EH (cell line): Measurements from ENCODE around the gene PGS1.

Experiments
- DNase-seq: peaks from one replicate; pipeline ENCODE4 v3.0.0-alpha.2; 2015; ENCODE audit warnings: low read depth

The PGS1 gene

DNA sequence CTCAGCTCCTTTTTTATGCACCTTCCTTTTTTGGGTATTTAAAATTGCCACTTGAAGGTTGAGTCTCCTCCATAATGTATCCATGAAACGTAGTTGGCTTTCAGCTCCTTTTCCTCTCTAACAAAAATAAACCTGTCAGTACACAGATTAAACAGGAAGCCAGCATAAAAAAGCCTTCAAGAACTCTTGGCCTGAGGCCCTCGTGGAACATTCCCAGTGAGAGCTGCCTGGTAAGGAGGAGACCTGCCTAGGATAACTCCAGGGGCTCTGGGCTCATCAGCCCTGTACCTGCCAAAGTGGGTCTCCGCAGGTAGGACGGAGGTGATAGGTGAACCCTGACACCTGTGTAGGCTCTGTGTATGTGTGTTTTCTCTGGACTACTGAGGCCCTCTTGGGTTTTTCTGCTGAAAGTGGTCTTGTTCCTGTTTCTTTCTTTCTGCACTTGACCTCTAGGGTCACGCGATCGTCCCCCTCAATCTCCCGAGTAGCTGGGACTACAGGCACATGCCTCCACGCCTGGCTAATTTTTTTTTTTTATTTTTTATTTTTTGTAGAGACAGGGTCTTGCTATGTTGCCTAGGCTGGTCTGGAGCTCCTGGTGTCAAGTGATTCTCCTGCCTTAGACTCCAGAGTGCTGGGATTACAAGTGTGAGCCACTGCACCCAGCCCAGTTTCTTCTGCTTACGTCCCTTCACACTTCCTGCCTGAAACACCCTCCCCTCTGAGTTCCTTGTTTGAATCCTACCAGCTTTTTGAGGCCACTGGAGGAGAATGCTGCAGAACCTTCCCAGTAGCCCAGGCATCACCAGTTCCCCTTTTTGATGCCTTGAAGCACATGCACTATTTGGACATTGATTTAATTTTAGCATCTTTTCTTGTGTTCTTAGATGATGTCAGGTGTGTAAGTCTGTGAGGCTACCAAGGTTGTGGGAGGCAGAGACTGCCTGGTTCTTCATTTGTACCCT lies 9.8 kb downstream of the PGS1 start:
- peak; percentile 73 for DNase-seq

DNA sequence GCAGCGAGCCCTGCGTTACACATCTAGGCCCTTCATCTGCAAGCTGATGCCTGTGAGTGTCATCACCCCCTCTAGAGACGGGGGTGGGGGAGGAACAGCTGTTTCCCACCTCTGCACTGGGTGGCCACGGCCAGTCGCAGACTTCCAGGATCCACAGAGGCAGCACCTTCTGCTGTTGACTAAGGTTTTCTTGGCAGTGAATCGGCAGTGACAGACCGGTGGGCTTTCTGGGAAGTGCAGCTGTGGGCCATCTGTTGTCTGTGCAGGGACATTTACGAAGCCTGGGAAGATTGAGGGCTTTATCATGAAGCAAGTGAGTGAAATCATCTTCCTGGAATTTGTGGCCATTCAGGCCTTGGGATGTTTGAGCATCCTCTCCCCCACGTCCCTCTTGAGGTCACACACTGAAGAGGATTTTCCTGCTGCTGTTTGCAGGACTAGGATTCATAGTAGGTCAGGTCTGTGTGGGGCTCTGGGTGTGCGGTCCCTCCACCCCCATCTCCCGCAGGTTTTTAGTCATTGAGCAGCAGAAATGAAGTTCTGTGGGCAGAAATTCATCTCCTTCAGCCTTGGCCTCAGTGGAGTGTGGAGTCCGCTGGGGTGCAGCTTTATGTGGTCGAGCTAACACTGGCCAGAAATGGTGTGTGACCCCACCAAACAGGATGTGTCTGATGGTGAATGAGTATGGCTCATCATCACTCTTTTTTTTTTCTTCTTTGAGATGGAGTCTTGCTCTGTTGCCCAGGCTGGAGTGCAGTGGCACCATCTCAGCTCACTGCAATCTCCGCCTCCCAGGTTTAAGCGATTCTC lies 12.0 kb downstream of the PGS1 start:
- DNase-seq = peak; percentile 99

DNA sequence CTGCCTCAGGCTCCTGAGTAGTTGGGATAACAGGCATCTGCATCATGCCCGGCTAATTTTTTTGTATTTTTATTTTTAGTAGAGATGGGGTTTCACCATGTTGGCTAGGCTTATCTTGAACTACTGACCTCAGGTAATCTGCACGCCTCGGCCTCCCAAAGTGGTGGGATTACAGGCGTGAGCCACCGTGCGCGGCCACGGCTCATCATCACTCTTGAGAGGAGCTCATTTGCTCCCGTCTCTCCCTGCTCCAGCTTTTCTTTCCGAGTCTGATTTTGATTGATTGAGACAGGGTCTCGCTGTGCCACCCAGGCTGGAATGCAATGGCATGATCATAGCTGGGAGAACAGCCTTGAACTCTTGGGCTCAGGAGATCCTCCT lies 12.6 kb downstream of the PGS1 start:
- DNase-seq = no peak

DNA sequence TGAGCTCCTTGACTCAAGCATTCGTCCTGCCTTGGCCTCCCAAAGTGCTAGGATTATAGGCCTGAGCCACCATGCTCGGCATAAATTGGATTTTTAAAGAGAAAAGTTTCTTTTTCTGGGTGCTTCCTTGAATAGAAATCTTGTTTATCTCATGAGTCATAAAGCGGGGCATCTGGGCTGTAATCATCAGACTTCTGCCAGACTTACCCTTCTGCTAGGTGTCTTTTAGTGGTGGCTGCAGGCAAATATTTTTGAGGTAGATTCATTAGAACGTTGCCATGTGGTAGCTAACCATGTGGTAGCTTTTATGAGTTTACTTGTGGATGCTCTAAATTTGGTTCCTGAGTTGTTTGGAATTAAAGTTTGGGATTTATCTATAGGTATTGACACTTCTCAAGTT lies 13.4 kb downstream of the PGS1 start:
- peak; percentile 85 for DNase-seq

- DNase-seq = no peak
Measured at GRCh38 chr17:78392295-78392694, 13.8 kb downstream of the PGS1 start.

GRCh38 chr17:78393575-78393974 lies 15.1 kb downstream of the PGS1 start:
- DNase-seq = no peak

GRCh38 chr17:78394209-78394608 lies 15.8 kb downstream of the PGS1 start:
- no peak for DNase-seq

GRCh38 chr17:78395155-78395554 lies 16.7 kb downstream of the PGS1 start:
- DNase-seq = no peak

- DNase-seq = no peak
Measured at GRCh38 chr17:78396441-78397337, 18.2 kb downstream of the PGS1 start.

GRCh38 chr17:78397681-78398101 lies 19.2 kb downstream of the PGS1 start:
- DNase-seq = peak; percentile 87

DNA sequence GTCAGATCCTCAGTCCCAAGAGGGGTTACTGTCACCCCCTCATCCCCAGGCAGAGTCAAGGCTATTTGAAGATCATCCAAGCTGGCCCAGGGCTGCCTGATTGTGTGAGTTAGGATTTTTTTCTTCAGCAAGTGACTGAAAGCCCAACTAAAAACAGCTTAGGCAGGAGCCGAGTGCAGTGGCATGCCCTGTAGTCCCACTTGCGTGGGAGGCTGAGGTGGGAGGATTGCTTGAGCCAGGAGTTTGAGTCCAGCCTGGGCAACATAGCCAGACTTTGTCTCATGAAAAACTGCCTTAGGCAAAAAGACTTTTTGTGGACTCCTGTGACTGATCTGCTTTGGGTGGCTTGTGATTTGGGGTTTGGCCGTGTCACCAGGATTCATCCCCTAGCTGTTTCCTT lies 19.9 kb downstream of the PGS1 start:
- no peak for DNase-seq

- no peak for DNase-seq
Measured at GRCh38 chr17:78399028-78399692, 20.7 kb downstream of the PGS1 start.

GRCh38 chr17:78399693-78400144 lies 21.3 kb downstream of the PGS1 start:
- DNase-seq = no peak

DNA sequence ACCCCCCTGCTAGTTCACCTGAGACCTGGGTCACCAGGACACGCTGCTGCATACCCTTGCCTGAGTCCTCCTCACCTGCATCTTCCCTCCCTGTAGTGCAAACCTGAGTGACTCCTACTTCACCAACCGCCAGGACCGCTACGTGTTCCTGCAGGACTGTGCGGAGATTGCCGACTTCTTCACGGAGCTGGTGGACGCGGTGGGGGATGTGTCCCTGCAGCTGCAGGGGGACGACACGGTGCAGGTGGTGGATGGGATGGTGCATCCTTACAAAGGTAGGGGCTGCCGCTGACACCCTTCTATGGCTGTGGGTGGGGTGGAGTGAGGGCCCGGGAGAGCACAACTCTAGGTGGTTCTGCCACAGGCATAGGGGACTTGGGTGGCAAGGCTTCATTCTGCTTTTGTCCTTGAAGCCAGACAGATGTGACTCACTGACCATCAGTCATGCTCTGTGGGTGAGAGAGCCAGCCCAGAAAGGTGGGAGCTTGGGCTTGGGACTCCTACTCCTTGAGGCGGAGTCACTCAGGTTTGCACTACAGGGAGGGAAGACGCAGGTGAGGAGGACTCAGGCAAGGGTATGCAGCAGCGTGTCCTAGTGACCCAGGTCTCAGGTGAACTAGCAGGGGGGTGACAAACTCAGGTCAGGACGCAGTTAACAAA lies 22.3 kb downstream of the PGS1 start:
- DNase-seq = no peak

DNA sequence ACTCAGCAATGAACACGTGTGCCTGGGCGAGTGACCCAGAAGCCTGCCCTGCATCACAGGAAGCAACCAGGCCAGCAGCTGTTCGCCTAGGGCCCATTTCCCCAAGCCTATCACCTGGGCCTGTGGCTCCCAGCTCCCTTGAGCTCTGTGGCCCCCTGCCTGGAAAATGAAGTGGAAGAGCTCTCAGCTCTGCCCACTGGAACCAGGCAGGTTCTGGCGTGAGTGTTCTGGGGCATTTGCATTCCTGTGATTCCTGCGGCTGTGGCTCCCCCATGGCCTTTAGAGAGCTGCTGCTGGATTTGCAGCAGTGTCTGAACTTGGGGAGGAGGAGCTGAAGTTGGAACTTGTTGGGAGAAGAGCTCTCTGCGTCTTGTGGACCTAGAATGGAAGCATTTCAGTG lies 22.8 kb downstream of the PGS1 start:
- peak; percentile 41 for DNase-seq

DNA sequence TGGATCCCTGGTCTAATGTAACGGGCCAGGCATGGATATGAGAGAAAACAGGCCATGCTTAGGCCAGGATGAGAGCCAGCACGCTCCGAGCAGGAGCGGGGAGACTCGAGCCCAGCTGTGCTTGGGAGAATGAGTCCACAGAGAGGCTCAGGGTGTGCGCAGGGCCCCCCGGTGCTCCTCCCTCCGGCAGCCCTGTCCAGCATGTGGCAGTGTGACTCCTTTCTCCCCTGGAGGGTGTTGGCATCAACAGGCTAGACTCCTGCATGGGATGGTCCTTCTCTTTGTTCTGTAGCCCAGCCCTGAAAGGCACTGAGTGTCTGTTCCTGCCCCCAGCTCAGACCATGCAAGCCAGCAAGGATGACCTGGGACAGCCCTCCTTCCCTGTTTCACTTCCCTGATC lies 23.4 kb downstream of the PGS1 start:
- DNase-seq = no peak

GRCh38 chr17:78403822-78404221 lies 25.4 kb downstream of the PGS1 start:
- DNase-seq = no peak

- no peak for DNase-seq
Measured at GRCh38 chr17:78406396-78406795, 27.9 kb downstream of the PGS1 start.

GRCh38 chr17:78406920-78407319 lies 28.5 kb downstream of the PGS1 start:
- DNase-seq = no peak

GRCh38 chr17:78407387-78408000 lies 29.0 kb downstream of the PGS1 start:
- DNase-seq = no peak
